Coronary artery (tissue), 2 donors: ENCODE results near the gene BATF2.
"Not testable (repeated sequence)": the region's sequence is repeated elsewhere in the genome, so short reads cannot be mapped to it uniquely, and the experiment has no call there.

Experiments
- DNase-seq: peaks from one replicate; pipeline ENCODE4 v3.0.0-alpha.2; 2017; ENCODE audit warnings: low spot score
- H3K27ac ChIP-seq, 2 donors: fragments of 200-600 bp; sonication (generic); one replicate each; pipeline ENCODE4 v1.5.1; 2016 to 2019
- H3K4me3 ChIP-seq: fragments of 200-600 bp; sonication (generic); 2 replicates; pipeline ENCODE4 v1.5.1; 2016; ENCODE audit warnings: mild to moderate bottlenecking, moderate library complexity
- CTCF ChIP-seq: fragments of 200-600 bp; sonication (generic); IDR thresholded peaks from one replicate; pipeline ENCODE4 v1.5.1; 2019; ENCODE audit warnings: antibody characterized with exemption

BATF2 gene

GRCh38 chr11:65013130-65013887, 16.5 kb upstream of the BATF2 start:
- peak; percentile 95 for DNase-seq
- Histone ChIP-seq H3K4me3 (peak overlapping the region; percentile 84), H3K27ac (peak overlapping the region; percentile 96 to 98)
- TF ChIP-seq CTCF, result peak; percentile 81

GRCh38 chr11:65008873-65009272, 12.1 kb upstream of the BATF2 start:
- no peak overlapping the region for H3K27ac ChIP-seq
- DNase-seq, result no peak
- H3K4me3 ChIP-seq, result no peak overlapping the region
- TF ChIP-seq CTCF, result no peak

GRCh38 chr11:65008016-65008415, 11.2 kb upstream of the BATF2 start:
- Histone ChIP-seq H3K27ac (no peak overlapping the region), H3K4me3 (no peak overlapping the region)
- TF ChIP-seq CTCF, result no peak
- no peak for DNase-seq

GRCh38 chr11:65003968-65004367, 7.2 kb upstream of the BATF2 start:
- not testable (repeated sequence) for DNase-seq, H3K4me3 ChIP-seq, H3K27ac ChIP-seq

- TF ChIP-seq CTCF, result no peak
- Histone ChIP-seq H3K27ac (no peak overlapping the region), H3K4me3 (no peak overlapping the region)
- no peak for DNase-seq
Measured at GRCh38 chr11:65003282-65003681, 6.5 kb upstream of the BATF2 start.

- Histone ChIP-seq H3K27ac (no peak overlapping the region), H3K4me3 (no peak overlapping the region)
- no peak for TF ChIP-seq CTCF
- no peak for DNase-seq
Measured at GRCh38 chr11:65002706-65003105, 5.9 kb upstream of the BATF2 start.

GRCh38 chr11:64999478-64999877, 2.7 kb upstream of the BATF2 start:
- H3K27ac ChIP-seq, result no peak overlapping the region
- no peak overlapping the region for H3K4me3 ChIP-seq
- DNase-seq, result no peak
- no peak for TF ChIP-seq CTCF
